Stimulated activated CD4-positive, alpha-beta T cell treated with anti-CD3 and anti-CD28 coated beads, Interleukin-4, amount 100 ng/mL, for 48 hours (primary cell): Measurements from ENCODE around the gene FABP7.

ENCODE experiments used
- DNase-seq, 2 donors: peaks; one replicate each; pipeline ENCODE4 v3.0.0-alpha.2; 2020; ENCODE audit warnings: low read depth in 2 of 2

The FABP7 gene

DNA sequence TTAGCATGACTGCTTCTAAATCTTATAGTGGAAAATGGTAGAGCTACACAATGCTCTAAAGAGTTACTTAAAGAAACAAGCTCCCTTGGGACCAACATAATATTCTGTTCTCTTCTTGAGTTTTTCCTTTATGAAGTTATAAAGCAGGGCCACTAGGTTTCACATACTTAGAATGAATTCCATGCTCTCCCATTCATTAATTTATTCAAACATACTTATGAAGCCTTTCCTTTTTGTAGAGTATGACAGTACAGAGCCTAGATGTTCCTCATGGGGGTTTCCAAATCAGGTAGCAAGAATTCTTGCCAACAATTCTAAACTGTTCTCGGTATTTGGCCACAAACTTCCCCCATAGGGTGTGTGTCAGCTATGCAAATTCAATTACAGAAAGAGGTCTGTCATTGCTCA lies 20.6 kb upstream of the FABP7 start:
- no peak for DNase-seq

DNA sequence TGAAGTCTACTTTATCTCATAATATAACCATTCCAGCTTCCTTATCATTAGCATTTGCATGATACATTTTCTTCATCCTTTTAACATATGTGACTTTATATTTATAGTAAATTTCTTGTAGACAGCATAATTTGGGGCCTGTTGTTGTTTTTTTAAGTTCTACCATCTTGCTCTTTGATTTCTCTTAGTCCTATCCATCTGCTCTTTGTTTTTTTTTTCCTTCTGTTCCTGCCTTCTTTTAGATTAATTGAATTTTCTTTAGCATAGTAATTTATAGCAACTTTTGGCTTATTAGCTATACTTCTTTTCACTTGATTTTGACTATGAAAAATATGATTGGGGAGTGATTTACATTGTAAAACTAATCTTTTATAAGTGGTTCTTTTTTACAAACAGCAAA lies 19.2 kb upstream of the FABP7 start:
- DNase-seq = no peak

DNA sequence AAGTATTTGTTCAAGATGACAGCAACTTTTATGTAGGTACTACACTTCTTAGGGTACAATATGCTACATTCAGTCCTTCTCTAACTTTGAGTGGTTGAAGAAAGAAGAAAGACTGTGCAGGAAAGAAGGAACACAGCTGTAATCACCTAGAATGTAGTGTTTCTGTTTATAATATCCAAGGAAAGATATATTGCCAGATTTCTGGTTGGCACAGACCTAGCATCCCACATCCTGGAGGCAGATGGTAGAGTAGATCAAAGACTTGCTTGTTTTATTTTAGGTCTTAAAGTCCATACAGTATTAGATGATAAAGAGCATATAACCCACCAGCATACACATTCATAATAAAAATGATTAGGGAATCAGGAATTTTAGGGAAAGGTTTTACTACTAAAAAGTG lies 13.3 kb upstream of the FABP7 start:
- DNase-seq = no peak

DNA sequence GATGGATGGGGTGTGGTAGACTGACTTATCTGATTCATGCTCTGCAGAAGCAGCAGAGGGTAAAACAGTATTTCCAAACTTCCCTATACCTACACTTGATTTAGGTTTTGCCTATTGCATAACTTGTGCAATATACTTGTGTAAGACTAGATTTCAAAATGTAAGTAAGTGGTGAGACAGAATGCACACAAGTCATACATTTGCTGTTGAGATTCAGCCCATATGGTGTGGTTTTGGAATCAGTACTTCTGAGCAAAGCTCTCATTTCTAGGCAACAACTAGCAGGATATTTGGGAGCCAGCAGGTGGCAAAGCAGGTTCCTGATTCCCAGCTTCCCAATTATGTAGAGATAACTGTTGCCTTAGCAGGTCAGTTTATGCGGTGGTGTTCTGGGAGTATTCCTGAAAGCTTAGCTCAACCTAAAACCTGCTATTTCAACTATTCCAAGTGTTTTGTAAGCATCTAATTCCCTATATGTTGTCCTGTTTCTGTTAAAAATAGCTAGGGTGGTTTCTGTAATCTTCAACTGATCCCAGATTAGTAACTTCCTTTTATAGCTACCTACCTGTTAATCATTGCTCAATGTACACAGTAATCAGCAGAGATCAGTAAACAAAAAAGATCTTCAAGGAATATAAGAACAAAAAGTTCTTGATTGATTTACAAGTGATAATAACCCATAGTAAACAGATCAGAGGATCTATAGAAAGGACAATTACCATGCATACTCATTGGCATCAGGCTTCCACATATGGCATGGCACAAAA lies 8.5 kb upstream of the FABP7 start:
- no peak for DNase-seq

DNA sequence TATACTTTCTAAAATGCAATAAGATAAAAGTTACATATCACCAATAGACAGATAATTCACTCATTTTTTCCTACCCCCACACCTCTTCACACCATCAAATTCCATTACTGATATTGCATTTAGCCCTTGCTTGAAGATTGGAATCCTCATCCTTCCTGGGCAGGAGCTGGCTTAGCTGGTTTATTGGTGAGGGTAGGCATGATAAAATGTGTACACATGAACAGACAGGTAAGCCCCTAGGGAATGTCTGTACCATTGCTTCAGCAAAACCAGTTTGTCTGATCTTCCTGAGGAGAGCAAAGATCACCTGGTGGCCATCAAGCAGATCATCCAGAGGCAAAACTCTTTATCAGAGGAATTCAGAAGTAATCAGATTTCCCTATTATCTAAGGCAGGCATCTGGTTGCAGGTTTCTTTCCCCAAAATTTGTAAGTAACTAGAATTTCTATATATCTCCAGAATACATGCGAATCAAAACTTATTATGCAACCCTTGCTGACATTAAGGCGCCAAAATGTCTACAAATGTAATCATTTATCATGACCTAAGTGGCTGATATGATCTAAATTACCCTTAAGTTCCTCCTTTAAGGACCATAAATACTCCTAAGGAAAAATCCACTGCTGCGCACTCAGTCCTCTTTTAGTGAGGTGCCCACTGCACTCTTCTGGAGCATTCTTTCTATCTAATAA lies 6.6 kb upstream of the FABP7 start:
- DNase-seq = no peak

DNA sequence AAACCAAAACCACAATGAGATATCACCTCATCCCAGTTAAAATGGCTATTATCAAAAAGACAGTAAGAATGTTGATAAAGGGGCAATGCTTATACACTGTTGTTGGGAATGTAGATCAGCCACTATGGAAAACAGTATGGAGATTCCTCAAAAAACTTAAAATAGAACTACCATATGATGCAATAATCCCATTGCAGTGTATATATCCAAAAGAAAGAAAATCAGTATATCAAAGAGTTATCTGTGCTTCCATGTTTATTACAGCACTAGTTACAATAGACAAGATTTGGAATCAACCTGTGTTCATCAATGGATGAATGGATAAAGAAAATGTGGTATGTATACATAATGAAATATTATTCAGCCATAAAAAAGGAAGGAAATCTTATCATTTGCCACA lies 3.5 kb upstream of the FABP7 start:
- DNase-seq = no peak

DNA sequence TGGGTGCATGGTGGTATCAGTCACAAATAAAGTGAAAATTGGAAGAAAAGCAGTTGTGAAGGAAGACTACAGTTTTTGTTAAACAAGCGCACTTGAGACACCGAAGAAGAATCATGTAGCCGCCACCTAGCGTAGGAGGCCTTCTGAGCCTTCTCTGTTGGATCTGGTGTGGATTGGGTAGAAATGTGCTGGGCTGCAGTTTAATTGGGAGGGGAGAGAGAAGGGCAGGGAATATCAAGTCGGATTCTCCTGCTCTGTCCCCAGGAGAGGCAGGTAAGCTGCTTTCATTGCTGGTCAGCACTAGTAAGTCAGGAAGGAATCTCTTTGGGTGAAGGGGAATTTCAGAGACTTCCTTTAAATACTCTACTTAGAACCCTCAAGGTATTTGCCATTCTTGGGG lies 1.2 kb upstream of the FABP7 start:
- no peak for DNase-seq

DNA sequence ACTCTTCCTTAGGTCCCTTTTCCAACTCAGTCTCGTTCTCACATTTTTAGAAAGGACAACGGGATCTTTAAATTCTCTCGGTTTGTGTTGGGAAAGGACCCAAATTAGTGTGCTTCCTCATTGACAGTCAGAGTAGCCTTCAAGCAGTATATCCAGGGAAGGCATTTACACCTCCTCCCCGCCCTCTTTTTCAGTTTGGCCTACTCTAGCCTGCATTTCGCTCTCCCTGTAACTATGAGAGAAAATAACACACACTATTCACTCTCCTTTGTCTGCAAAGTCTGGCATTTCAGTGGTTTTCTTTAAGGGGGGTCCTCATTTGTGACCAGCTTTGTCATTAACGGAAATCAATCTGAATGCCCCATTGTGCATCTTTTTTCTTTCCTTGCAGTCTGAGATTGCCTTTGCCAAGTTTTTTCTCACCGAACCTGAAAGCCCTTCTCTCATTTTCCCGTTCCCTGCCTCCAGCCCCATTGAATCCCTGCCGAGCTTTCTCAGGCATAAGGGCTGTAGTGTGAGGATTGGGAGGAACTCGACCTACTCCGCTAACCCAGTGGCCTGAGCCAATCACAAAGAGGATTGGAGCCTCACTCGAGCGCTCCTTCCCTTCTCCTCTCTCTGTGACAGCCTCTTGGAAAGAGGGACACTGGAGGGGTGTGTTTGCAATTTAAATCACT lies 393 bp upstream of the FABP7 start:
- no peak for DNase-seq

DNA sequence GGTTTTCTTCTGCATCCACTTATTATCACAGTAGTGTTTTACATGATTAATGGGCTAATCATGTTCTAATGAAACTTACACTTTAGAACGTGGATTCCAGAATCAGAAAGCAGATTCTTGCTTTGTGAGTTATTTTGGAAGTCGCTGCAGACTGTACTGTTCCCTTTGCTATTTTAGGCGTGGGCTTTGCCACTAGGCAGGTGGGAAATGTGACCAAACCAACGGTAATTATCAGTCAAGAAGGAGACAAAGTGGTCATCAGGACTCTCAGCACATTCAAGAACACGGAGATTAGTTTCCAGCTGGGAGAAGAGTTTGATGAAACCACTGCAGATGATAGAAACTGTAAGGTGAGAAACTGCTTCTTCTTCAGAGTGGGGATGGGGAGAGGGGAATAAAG lies 598 bp downstream of the FABP7 start:
- DNase-seq = no peak

DNA sequence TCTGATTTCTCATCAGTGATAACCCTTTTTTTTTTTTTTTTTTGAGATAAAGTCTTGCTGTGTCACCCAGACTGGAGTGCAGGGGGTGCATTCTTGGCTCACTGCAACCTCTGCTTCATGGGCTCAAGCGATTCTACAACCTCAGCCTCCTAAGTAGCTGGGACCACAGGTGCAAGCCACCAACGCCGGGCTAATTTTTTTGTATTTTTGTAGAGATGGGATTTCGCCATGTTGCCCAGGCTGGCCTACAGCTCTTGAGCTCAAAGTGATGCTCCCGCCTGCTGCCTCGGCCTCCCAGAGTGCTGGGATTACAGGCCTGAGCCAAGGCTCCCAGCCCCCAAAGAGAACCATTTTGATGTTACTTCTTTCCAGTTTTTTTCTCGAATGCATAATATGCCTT lies 2.2 kb downstream of the FABP7 start:
- DNase-seq = no peak

DNA sequence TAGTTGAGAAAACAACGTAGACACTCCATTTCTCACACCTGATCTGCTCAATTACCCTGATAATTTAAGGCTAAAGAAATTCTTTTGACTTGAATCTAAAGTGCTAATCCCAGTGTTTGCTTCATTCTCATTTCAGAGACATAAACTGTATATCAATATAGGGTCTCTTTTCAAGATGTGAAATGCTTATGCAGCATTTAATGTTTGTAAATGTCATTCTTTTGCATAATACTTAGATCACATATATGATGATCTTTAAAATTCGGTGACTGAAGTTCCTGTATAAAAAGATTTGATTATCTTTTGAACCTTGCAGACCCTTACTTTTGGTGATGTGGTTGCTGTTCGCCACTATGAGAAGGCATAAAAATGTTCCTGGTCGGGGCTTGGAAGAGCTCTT lies 3.9 kb downstream of the FABP7 start:
- no peak for DNase-seq

DNA sequence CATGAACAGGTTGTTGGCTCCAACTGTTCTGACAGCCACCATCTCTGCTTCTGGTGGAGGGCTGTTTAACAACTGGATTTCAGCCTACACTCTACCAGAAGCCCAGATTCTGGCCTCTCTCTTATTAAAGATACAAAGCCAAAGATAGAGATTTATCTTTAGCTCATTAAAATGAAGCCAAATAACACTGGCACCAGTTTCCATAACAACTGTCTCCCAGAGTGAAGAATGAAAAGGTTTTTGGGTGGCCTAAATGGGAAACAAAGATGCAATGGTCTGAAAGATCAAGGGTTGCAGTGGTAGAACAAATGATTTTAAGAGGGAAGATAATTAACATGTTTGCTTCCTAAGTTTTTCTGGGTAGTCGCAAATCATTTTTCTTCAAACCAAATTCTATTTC lies 6.4 kb downstream of the FABP7 start:
- DNase-seq = no peak

DNA sequence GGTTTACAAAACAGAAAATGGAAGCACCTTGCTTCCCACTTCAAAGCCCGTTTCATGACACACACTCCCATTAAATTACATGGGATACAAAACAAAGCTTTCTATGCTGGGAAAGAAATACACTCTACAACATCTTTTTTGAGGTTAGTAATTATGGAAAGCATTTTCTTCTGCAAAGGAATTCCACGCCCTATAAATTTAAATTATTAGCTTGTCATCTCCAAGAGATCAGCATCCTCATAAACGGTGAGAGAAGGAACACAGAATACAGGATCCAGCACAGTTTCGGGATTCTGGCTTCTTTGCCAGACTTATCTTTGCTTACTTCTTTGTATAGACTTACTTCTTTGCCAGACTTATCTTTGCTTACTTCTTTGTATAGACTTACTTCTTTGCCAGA lies 8.2 kb downstream of the FABP7 start:
- no peak for DNase-seq

DNA sequence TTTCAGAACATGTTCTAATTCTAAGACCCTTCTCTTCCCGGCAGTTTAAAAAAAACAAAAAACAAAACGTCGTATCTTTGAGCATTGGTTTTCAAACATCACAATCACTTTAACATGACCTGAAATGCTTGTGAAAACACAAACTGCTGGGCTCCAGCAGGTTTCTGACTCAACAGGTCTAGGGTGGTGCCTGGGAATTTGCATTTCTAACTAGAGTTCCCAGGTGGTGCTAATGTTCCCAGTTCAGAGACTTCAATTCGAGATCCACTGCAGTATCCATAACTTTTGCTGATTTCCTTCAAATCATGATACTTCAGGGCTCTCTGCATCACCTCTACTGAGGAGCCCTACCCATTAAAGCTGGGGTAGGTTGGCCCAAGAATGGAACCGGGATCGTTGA lies 8.7 kb downstream of the FABP7 start:
- no peak for DNase-seq

DNA sequence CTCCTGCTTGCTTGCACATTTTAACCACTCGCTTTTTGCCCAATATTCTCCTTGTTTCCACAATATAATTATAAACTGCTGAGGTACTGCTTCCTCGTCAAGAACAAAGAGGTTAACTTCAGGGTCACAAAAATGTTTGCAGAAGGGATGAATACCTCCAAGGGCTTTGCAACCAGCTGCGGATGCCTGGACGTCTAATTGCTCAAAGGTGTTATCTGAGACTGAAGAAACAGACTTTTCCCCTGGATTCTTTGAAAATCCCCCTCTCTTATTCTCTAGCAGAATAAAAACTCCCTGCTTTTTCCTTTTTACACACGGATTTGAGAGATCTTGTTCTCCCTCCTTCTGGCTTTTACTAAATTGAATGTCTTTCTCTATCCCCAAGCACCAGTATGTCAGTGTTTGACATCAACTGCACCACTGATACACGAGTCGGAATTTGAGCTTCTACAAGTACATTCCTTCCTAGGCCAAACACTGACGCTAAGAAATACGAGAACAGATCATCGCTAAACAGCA lies 9.2 kb downstream of the FABP7 start:
- DNase-seq = no peak

DNA sequence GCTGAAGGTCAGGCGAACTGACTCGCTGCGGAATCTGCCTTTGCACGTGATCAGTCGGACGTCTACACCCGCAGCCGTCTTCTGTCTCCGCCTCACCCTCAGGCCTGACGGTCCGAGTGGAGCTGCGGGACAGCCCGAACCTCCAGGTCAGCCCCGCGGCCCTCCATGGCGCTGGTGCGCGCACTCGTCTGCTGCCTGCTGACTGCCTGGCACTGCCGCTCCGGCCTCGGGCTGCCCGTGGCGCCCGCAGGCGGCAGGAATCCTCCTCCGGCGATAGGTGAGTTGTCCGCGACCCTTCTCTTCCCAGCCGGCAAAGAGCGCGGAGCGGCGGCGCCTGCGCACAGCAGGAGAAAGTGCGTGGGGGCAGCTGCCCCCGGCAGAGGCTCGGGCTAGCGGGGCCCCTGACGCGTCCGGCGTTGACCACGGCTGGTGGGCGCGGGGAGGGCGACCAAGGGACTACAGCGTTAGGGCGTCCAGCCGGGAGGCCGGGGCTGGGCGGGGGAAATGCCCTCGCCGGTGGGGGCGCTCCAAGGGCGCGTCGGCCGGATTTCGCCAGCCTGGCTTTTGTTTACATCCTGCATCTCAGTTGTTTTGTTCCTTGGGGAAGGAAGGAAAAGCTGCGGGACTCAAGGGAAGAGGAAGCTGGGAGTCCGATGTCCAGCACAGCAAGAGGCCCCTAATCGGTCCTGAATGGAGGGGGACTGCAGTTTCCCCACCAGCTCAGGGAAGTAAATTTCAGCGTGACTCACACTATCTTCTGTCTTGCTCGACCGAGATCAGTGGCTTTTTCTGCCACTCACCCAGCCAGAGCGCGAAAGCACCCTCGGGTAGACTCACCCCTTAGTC lies 9.9 kb downstream of the FABP7 start, which contains the start of gene SMPDL3A:
TSS of gene SMPDL3A (plus strand) at position 77 of the 846 bp plus-strand sequence. CDS start at position 166, 89 bp downstream.
- peak in 1 of 2 donors; percentile 12 for DNase-seq

DNA sequence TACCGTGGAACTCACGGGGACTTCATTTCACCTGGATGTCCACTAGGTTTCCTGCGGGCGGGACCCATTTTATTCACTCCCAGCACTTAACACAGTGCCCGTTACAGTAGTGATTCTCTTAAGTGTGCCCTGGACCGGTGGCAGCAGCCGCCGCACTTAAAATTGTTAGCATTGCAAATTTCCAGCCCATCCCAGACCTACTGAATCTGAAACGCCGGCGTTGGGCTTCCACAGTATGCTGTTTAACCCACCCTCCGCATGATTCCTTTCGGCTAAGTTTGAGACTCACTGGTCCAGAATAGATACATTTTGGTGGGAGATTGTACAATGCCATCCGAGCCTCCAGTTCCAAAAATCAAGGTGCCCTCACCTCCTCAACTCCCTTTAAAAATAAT lies 10.5 kb downstream of the FABP7 start:
- DNase-seq = no peak

DNA sequence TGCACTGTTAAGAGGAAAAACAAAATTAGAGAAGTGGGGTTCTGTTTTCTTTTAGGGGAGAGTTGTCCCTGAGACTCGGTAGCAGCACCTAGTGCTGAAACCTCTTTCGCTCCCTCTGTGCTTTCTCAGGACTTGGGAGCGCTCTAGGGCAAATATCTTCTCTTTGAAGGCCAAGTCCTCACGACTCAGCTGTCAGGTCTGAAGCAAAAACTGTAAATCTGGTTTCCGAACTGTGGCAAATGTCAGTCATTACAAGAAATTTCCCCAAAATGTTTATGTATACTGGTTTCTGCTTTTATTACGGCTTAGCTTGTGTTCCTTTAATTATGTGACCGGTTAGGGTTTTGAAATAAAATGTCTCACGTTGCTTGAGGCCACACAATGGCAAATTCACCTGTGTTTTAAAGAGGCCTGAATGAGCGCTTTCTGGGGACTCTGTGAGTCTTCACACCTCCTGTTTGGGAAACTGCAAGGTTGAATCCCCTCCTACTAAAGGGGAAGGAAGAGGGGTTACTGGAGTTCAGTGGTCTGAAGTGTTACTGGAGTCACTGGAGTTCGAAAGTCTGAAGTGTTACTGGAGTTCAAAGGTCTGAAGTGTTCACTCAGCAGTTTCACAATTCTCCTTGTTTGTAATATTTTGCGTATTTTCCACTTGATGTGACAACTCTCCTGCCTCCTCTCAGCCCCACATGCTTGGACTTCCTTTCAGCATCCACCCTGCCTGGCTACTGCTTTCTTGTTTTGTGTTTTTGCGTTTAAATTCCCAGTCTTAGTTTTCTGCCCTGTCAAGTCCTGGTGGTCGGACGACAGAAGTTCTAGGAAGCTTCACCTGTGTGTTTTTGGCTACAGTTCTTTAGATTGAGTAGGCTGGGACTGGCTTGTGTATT lies 11.2 kb downstream of the FABP7 start:
- no peak for DNase-seq

DNA sequence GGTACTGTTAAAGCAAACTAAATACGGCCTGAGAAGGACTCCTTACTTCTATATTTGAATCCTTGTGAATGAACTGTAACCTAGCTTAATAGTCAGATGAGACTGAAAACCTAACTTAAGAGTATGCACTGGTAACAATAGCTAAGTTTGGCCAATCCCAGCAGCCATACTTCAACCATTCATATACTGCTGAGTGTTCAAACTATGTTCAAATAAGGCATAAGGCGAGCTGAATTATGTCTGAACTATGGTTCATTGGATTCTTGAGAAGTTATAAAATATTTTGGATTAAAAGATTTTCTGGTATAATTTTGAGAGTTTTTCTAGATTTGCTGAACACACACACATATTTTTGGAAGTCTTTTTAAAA lies 11.8 kb downstream of the FABP7 start:
- DNase-seq = no peak

DNA sequence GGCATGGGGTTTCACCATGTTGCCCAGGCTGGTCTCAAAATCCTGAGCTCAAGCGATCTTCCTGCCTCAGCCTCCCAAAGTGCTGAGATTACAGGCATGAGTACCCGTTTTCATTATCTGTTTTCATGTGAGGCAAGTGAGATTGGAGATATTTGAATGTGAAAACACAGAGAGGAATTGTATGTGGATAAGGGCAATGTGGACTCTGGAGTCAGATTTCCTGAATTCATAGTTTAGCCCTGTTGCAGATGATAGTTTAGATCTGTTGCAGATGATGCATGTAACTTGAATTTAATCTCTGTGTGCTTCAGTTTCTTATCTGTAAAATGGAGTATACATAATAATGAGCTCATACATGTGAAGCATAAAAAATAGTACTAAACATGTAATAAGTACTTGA lies 13.2 kb downstream of the FABP7 start:
- no peak for DNase-seq

DNA sequence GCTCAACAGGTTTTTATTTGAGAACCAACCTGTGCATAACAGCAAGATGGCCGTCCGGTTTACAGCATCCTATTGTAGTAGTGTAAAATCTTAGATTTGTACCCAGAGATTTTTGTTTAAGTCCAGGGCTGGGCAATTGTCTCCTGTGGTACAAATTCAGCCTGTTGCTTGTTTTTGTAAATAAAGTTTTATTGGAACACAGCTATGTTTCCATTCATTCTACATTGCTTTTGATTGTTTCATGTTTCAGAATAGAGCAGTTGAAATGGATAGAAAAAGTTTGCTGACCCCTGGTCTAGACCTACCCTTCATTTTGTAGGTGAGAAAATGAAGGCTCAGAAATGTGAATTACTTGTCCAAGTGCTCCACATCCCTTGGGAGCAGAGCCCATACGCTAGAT lies 18.0 kb downstream of the FABP7 start:
- DNase-seq = no peak
